SK-N-SH (cell line): ENCODE data around the gene HSPA4. TPM values are rescaled to one million over a fixed set of nuclear protein-coding genes. Genes with fewer than 3 reads are reported as not detected.

Experiments used
- CTCF ChIA-PET: fragments of 300-600, 350-600 bp; formaldehyde crosslinking; extraction: SDS; loops from one replicate; lab custom pipeline; 2021; lab: Yijun Ruan, JAX
- POLR2A ChIA-PET: fragments of 350-600 bp; sonication (Branson Sonifier 250); formaldehyde crosslinking; extraction: SDS; loops from one replicate; lab custom pipeline; 2020; ENCODE audit warnings: antibody characterized with exemption, inconsistent platforms; lab: Yijun Ruan, JAX
- DNase-seq: peaks from one replicate; pipeline ENCODE4 v3.0.0; 2012
- H2AFZ ChIP-seq: fragments of 200-600 bp; sonication (generic); 2 replicates; pipeline ENCODE4 v1.8.1; 2016; ENCODE audit warnings: antibody characterized with exemption, mild to moderate bottlenecking, low read depth
- H3F3A ChIP-seq: fragments of 200-600 bp; sonication (generic); replicated peaks from 2 replicates; pipeline ENCODE3; 2016; ENCODE audit warnings: antibody characterized with exemption, mild to moderate bottlenecking; ENCODE audit not compliant: insufficient read depth
- H3K27ac ChIP-seq, 2 experiments: fragments of 200-500 bp in 1 of 2; fragments of 200-600 bp in 1 of 2; sonication (Bioruptor generic) in 1 of 2; sonication (generic), shearing (Covaris generic) in 1 of 2; 2 replicates each; pipeline versions ENCODE4 v1.5.1 to v1.6.1; 2014 to 2016; ENCODE audit warnings: low read depth in 2 of 2, inconsistent platforms in 1 of 2, low read length in 1 of 2, mild to moderate bottlenecking in 1 of 2, mixed read lengths in 1 of 2
- H3K27me3 ChIP-seq: fragments of 200-600 bp; sonication (generic), shearing (Covaris generic); 2 replicates; pipeline ENCODE4 v1.6.1; 2016; ENCODE audit warnings: mixed run types; ENCODE audit not compliant: insufficient read depth
- H3K36me3 ChIP-seq, 2 experiments: fragments of 200-500 bp in 1 of 2; fragments of 200-600 bp in 1 of 2; sonication (Bioruptor generic) in 1 of 2; sonication (generic) in 1 of 2; replicated peaks in 1 of 2; 2 replicates each; pipeline versions ENCODE3 to v1.5.1; 2014 to 2016; ENCODE audit warnings: low read length in 1 of 2, mild to moderate bottlenecking in 1 of 2; ENCODE audit not compliant: insufficient read depth in 2 of 2, control insufficient read depth in 1 of 2
- H3K4me1 ChIP-seq, 2 experiments: fragments of 200-500 bp in 1 of 2; fragments of 200-600 bp in 1 of 2; sonication (Bioruptor generic) in 1 of 2; sonication (generic), shearing (Covaris generic) in 1 of 2; 2 replicates each; pipeline versions ENCODE4 v1.5.1 to v1.6.1; 2014 to 2016; ENCODE audit warnings: low read depth in 1 of 2, low read length in 1 of 2, mixed run types in 1 of 2; ENCODE audit not compliant: insufficient read depth in 2 of 2, control insufficient read depth in 1 of 2
- H3K4me2 ChIP-seq: fragments of 200-600 bp; sonication (generic), shearing (Covaris generic); 2 replicates; pipeline ENCODE4 v1.6.1; 2017; ENCODE audit warnings: mixed run types
- H3K4me3 ChIP-seq, 2 experiments: fragments of 200-500 bp in 1 of 2; fragments of 200-600 bp in 1 of 2; sonication (Bioruptor generic) in 1 of 2; sonication (generic), shearing (Covaris generic) in 1 of 2; 2 replicates each; pipeline versions ENCODE4 v1.5.1 to v1.8.1; 2014 to 2016; ENCODE audit warnings: low read depth in 2 of 2, inconsistent platforms in 1 of 2, low read length in 1 of 2, mild to moderate bottlenecking in 1 of 2, mixed read lengths in 1 of 2, moderate library complexity in 1 of 2
- H3K79me2 ChIP-seq: fragments of 200-600 bp; sonication (generic); 2 replicates; pipeline ENCODE4 v1.8.1; 2017; ENCODE audit warnings: mild to moderate bottlenecking; ENCODE audit not compliant: insufficient read depth
- H3K9ac ChIP-seq: fragments of 200-600 bp; sonication (generic); 2 replicates; pipeline ENCODE4 v1.6.1; 2017; ENCODE audit warnings: mixed run types
- H3K9me2 ChIP-seq: fragments of 200-600 bp; sonication (generic); 2 replicates; pipeline ENCODE4 v1.6.1; 2017; ENCODE audit warnings: mixed run types
- H3K9me3 ChIP-seq: fragments of 200-600 bp; sonication (generic); 2 replicates; pipeline ENCODE4 v1.6.1; 2017; ENCODE audit warnings: mixed run types, mild to moderate bottlenecking, moderate library complexity
- H4K20me1 ChIP-seq: fragments of 200-600 bp; sonication (generic); 2 replicates; pipeline ENCODE4 v1.6.1; 2017; ENCODE audit warnings: mild to moderate bottlenecking, mixed run types; ENCODE audit not compliant: insufficient read depth
- ELF1 ChIP-seq: IDR thresholded peaks from 2 replicates; pipeline ENCODE4 v1.4.0; 2012
- EP300 ChIP-seq, 2 experiments: IDR thresholded peaks; 2 replicates each; pipeline versions ENCODE4 v1.4.0 to v1.6.1; 2012; ENCODE audit warnings: borderline replicate concordance in 1 of 2, low read depth in 1 of 2, low read length in 1 of 2
- FOSL2 ChIP-seq: IDR thresholded peaks from 2 replicates; pipeline ENCODE4 v1.4.0; 2012; ENCODE audit warnings: low read depth, mild to moderate bottlenecking, moderate library complexity, borderline replicate concordance
- FOXM1 ChIP-seq: IDR thresholded peaks from 2 replicates; pipeline ENCODE4 v1.4.0; 2012; ENCODE audit warnings: low read depth, mild to moderate bottlenecking
- GATA2 ChIP-seq: sonication (generic); formaldehyde crosslinking; IDR thresholded peaks from 2 replicates; pipeline ENCODE4 v1.5.0; 2020; ENCODE audit warnings: mild to moderate bottlenecking, missing genetic modification reagents
- PBX3 ChIP-seq: IDR thresholded peaks from 2 replicates; pipeline ENCODE4; 2012
- POLR2AphosphoS5 ChIP-seq: IDR thresholded peaks from 2 replicates; pipeline ENCODE4 v1.6.1; 2012; ENCODE audit warnings: low read depth, low read length
- RAD21 ChIP-seq: IDR thresholded peaks from 2 replicates; pipeline ENCODE4 v1.6.1; 2012; ENCODE audit warnings: mild to moderate bottlenecking, low read length
- RFX5 ChIP-seq: IDR thresholded peaks from 2 replicates; pipeline ENCODE4 v1.6.1; 2012; ENCODE audit warnings: mild to moderate bottlenecking, improper control_type of control experiment, low read length
- RXRA ChIP-seq: IDR thresholded peaks from 2 replicates; pipeline ENCODE4 v1.4.0; 2012; ENCODE audit warnings: low read depth, mild to moderate bottlenecking, borderline replicate concordance
- TAF1 ChIP-seq: IDR thresholded peaks from 2 replicates; pipeline ENCODE4 v1.6.1; 2012; ENCODE audit warnings: low read depth, mild to moderate bottlenecking, low read length, moderate library complexity, borderline replicate concordance
- TCF12 ChIP-seq: IDR thresholded peaks from 2 replicates; pipeline ENCODE4 v1.4.0; 2012
- TEAD4 ChIP-seq: IDR thresholded peaks from 2 replicates; pipeline ENCODE4 v1.4.0; 2012; ENCODE audit warnings: mild to moderate bottlenecking, borderline replicate concordance; ENCODE audit not compliant: insufficient read depth
- WGBS: methylation state at CpG from one replicate; pipeline ENCODE4 v1.1.6; 2017; ENCODE audit warnings: low lambda C conversion rate; 5-methylcytosine and 5-hydroxymethylcytosine counted together
- polyA plus RNA-seq, 3 experiments: library from polyadenylated mRNA; depleted of rRNA; stranded (reverse); fragments of >200 nt; gene quantifications; 2 replicates each; pipeline ENCODE4 v1.2.3, GENCODE V29; 2012

The HSPA4 gene
- polyA plus RNA-seq, 1 of the 3 experiments (the other 2 are of a cell fraction), result 18.8 TPM

- POLR2A ChIA-PET, result interaction anchor here (0.6 to 1.0 kb wide), 3 partner anchors 63 to 173 kb away, joined by 3 to 7 read pairs (median 3); no protein-coding TSS in a partner anchor
Observed at GRCh38 chr5:133114166-133114932, 62.5 kb downstream of the HSPA4 start.

GRCh38 chr5:133114933-133115310 is 63.1 kb downstream of the HSPA4 start:
- Histone ChIP-seq H3K9me3 (no peaks in the 10 kb centered on the region), H3K36me3 (no peaks in the 10 kb centered on the region), H3K4me2 (no peak overlapping the region), H3K4me1 (peaks cover 0 to 21% of the 10 kb centered on the region in 2 experiments; a peak in 1 of 4 replicates), H3K79me2 (no peaks in the 10 kb centered on the region), H4K20me1 (no peaks in the 10 kb centered on the region), H3K9me2 (no peaks in the 10 kb centered on the region), H3K9ac (no peak overlapping the region)
- DNase-seq, result no peak
- WGBS, result 45% methylated on average over 1 of the region's 1 CpG
- no peak for TF ChIP-seq RXRA
- 0 out of 4 replicates have a peak, but pooled peaks of 1 of the 2 experiments have one; percentile 17 for TF ChIP-seq EP300 (IDR thresholded peaks at IDR 0.05; ENCODE audit: borderline replicate concordance in 1 of 2, low read depth in 1 of 2, low read length in 1 of 2)
- TF ChIP-seq, all 33 proteins: peak for 1
- ChIA-PET POLR2A (interaction anchor here (1.0 kb wide), 1 partner anchor 172 kb away, joined by 7 read pairs; no protein-coding TSS in a partner anchor), CTCF (interaction anchor here (0.6 to 6.2 kb wide), 15 partner anchors 10 to 883 kb away, joined by 3 to 155 read pairs (median 4); partner anchors contain the start of gene SHROOM1)
- H3K27ac ChIP-seq, result no peak overlapping the region
- H3K27me3 ChIP-seq, result no peaks in the 10 kb centered on the region
- H2AFZ ChIP-seq, result no peak overlapping the region
- peaks cover 4% of the 10 kb centered on the region for H3F3A ChIP-seq
- H3K4me3 ChIP-seq, result no peak overlapping the region

More at GRCh38 chr5:133114166-133114932, 62.5 kb downstream of the HSPA4 start:
- peak; percentile 73 for DNase-seq
- H3K4me2 ChIP-seq, result no peak overlapping the region
- no peak overlapping the region for H3K9ac ChIP-seq
- no peaks in the 10 kb centered on the region for H3K79me2 ChIP-seq
- H3K4me1 ChIP-seq, result peaks cover 0 to 24% of the 10 kb centered on the region in 2 experiments; a peak in 1 of 4 replicates
- no peaks in the 10 kb centered on the region for H3K9me3 ChIP-seq
- no peak overlapping the region for H3K27ac ChIP-seq
- no peaks in the 10 kb centered on the region for H4K20me1 ChIP-seq
- no peak overlapping the region for H3K4me3 ChIP-seq
- peaks cover 6% of the 10 kb centered on the region for H3F3A ChIP-seq
- TF ChIP-seq POLR2AphosphoS5 (no peak), FOSL2 (no peak), TAF1 (no peak), TCF12 (peak; percentile 10; the same call in 1 of the 2 replicates), TEAD4 (no peak), RAD21 (peak; percentile 49), ELF1 (no peak), FOXM1 (no peak), RFX5 (no peak), PBX3 (no peak), GATA2 (peak; percentile 72; the same call in 1 of the 2 replicates)
- TF ChIP-seq, all 33 proteins: peak for 3
- H3K9me2 ChIP-seq, result no peaks in the 10 kb centered on the region
- no peaks in the 10 kb centered on the region for H3K36me3 ChIP-seq
- 70% methylated on average over 14 of the region's 14 CpGs for WGBS
- CTCF ChIA-PET, result interaction anchor here (0.6 to 6.2 kb wide), 18 partner anchors 10 to 883 kb away, joined by 3 to 155 read pairs (median 4); no protein-coding TSS in a partner anchor
- no peak overlapping the region for H2AFZ ChIP-seq
- H3K27me3 ChIP-seq, result no peaks in the 10 kb centered on the region
